Thymus (tissue), 11 donors: Measurements from ENCODE around the gene TMEM119. TPM values are rescaled to one million over a fixed set of nuclear protein-coding genes. Genes with fewer than 3 reads are reported as not detected.
A peak's percentile ranks its signal among the peaks of the same experiment; 100 is the strongest.
"Not testable (repeated sequence)": the region's sequence is repeated elsewhere in the genome, so short reads cannot be mapped to it uniquely, and the experiment has no call there.

Experiments
- DNase-seq, 9 donors: peaks; one replicate each; pipeline ENCODE4 v3.0.0-alpha.2; 2013; ENCODE audit warnings: low spot score in 9 of 9, low read depth in 6 of 9, missing footprints in 1 of 9
- H3K27ac ChIP-seq, 2 donors: one replicate each; pipeline ENCODE4 v1.5.1; 2013; ENCODE audit warnings: control low read depth in 1 of 2, low read depth in 1 of 2, low read length in 1 of 2, mild to moderate bottlenecking in 1 of 2, moderate library complexity in 1 of 2
- H3K27me3 ChIP-seq, 2 donors: one replicate each; pipeline ENCODE4 v1.5.1; 2013; ENCODE audit warnings: low read length in 1 of 2; ENCODE audit not compliant: control insufficient read depth in 2 of 2, insufficient read depth in 1 of 2
- H3K36me3 ChIP-seq, 2 donors: one replicate each; pipeline ENCODE4 v1.5.1; 2013; ENCODE audit warnings: low read length in 1 of 2, mild to moderate bottlenecking in 1 of 2, moderate library complexity in 1 of 2; ENCODE audit not compliant: control insufficient read depth in 2 of 2, insufficient read depth in 2 of 2
- H3K4me1 ChIP-seq, 2 donors: one replicate each; pipeline ENCODE4 v1.5.1; 2013; ENCODE audit warnings: low read length in 2 of 2; ENCODE audit not compliant: control insufficient read depth in 2 of 2, insufficient read depth in 2 of 2
- H3K4me3 ChIP-seq, 2 donors: one replicate each; pipeline ENCODE4 v1.5.1; 2013; ENCODE audit warnings: low read length in 2 of 2, control low read depth in 1 of 2, mild to moderate bottlenecking in 1 of 2
- H3K9me3 ChIP-seq, 2 donors: one replicate each; pipeline ENCODE4 v1.5.1; 2013; ENCODE audit warnings: low read length in 1 of 2, mild to moderate bottlenecking in 1 of 2; ENCODE audit not compliant: control insufficient read depth in 2 of 2, insufficient read depth in 1 of 2
- WGBS: extraction: QIAGEN DNeasy Blood & Tissue Kit; methylation state at CpG from one replicate; pipeline ENCODE4 v1.1.7; 2013; 5-methylcytosine and 5-hydroxymethylcytosine counted together
- polyA plus RNA-seq: library from polyadenylated mRNA; stranded (reverse); fragments of 200-250 nt; gene quantifications from one replicate; pipeline ENCODE4 v1.2.3, GENCODE V29; 2013
- total RNA-seq: library from RNA; stranded (reverse); fragments of 120-200 nt; gene quantifications from one replicate; pipeline ENCODE4 v1.2.4, GENCODE V29; 2013
- donor health status: healthy.

TMEM119 gene
- total and polyA plus RNA-seq, 2 donors, result 4.0 to 5.3 TPM

- WGBS, result 97% methylated on average over 4 of the region's 4 CpGs
- not testable (repeated sequence) for H3K27me3 ChIP-seq, H3K27ac ChIP-seq, H3K4me3 ChIP-seq, DNase-seq
- peaks cover 20 to 31% of the 10 kb centered on the region in 2 donors for H3K36me3 ChIP-seq
- H3K9me3 ChIP-seq, result peaks cover 0 to 14% of the 10 kb centered on the region in 2 donors
- H3K4me1 ChIP-seq, result peaks cover 21 to 28% of the 10 kb centered on the region in 2 donors
Measured at GRCh38 chr12:108618953-108619274, 21.0 kb upstream of the TMEM119 start.

- Histone ChIP-seq H3K36me3 (peaks cover 14 to 25% of the 10 kb centered on the region in 2 donors), H3K27me3 (no peaks in the 10 kb centered on the region), H3K4me3 (no peak overlapping the region), H3K9me3 (peaks cover 0 to 8% of the 10 kb centered on the region in 2 donors), H3K27ac (peak overlapping the region; percentile 8 to 26), H3K4me1 (peaks cover 21 to 28% of the 10 kb centered on the region in 2 donors)
- 21% methylated on average over 16 of the region's 16 CpGs for whole genome bisulfite sequencing
- peak in 5 of 9 donors; percentile 80 to 88 (median 83) for DNase-seq
Measured at GRCh38 chr12:108618079-108618952, 20.4 kb upstream of the TMEM119 start.

- peak in 3 of 9 donors; percentile 77 to 89 (median 79) for DNase-seq
- Histone ChIP-seq H3K27ac (peak overlapping the region; percentile 85 to 88), H3K4me3 (no peak overlapping the region), H3K27me3 (no peaks in the 10 kb centered on the region), H3K4me1 (peaks cover 21 to 28% of the 10 kb centered on the region in 2 donors), H3K9me3 (peaks cover 0 to 8% of the 10 kb centered on the region in 2 donors), H3K36me3 (peaks cover 3 to 14% of the 10 kb centered on the region in 2 donors)
- 64% methylated on average over 14 of the region's 14 CpGs for WGBS
Measured at GRCh38 chr12:108616941-108617858, 19.3 kb upstream of the TMEM119 start.

GRCh38 chr12:108616359-108616758, 18.5 kb upstream of the TMEM119 start:
- 95% methylated on average over 2 of the region's 2 CpGs for WGBS
- H3K4me3 ChIP-seq, result no peak overlapping the region
- H3K27me3 ChIP-seq, result no peaks in the 10 kb centered on the region
- peaks cover 0 to 8% of the 10 kb centered on the region in 2 donors for H3K36me3 ChIP-seq
- peaks cover 0 to 8% of the 10 kb centered on the region in 2 donors for H3K9me3 ChIP-seq
- H3K27ac ChIP-seq, result peak overlapping the region; percentile 85 to 88
- H3K4me1 ChIP-seq, result peaks cover 21 to 28% of the 10 kb centered on the region in 2 donors
- no peak for DNase-seq

- Histone ChIP-seq H3K9me3 (peaks cover 0 to 8% of the 10 kb centered on the region in 2 donors), H3K4me1 (peaks cover 21 to 28% of the 10 kb centered on the region in 2 donors), H3K27ac (peak overlapping the region in 1 of 2 donors; percentile 88), H3K27me3 (no peaks in the 10 kb centered on the region), H3K4me3 (no peak overlapping the region), H3K36me3 (peaks cover 0 to 8% of the 10 kb centered on the region in 2 donors)
- 98% methylated on average over 1 of the region's 1 CpG for whole genome bisulfite sequencing
- DNase-seq, result no peak
Measured at GRCh38 chr12:108615918-108616317, 18.0 kb upstream of the TMEM119 start.

- Histone ChIP-seq H3K4me3 (no peak overlapping the region), H3K9me3 (peaks cover 0 to 8% of the 10 kb centered on the region in 2 donors), H3K27me3 (peaks cover 0 to 2% of the 10 kb centered on the region in 2 donors), H3K4me1 (peaks cover 21 to 29% of the 10 kb centered on the region in 2 donors), H3K27ac (no peak overlapping the region), H3K36me3 (no peaks in the 10 kb centered on the region)
- no peak for DNase-seq
- 96% methylated on average over 6 of the region's 6 CpGs for WGBS
Measured at GRCh38 chr12:108614639-108615038, 16.8 kb upstream of the TMEM119 start.

GRCh38 chr12:108614041-108614440, 16.2 kb upstream of the TMEM119 start:
- DNase-seq, result no peak
- Histone ChIP-seq H3K4me1 (peaks cover 21 to 32% of the 10 kb centered on the region in 2 donors), H3K27me3 (peaks cover 0 to 5% of the 10 kb centered on the region in 2 donors), H3K4me3 (no peak overlapping the region), H3K36me3 (no peaks in the 10 kb centered on the region), H3K27ac (no peak overlapping the region), H3K9me3 (peaks cover 0 to 8% of the 10 kb centered on the region in 2 donors)
- 95% methylated on average over 4 of the region's 4 CpGs for WGBS

GRCh38 chr12:108613548-108613947, 15.7 kb upstream of the TMEM119 start:
- 87% methylated on average over 9 of the region's 9 CpGs for WGBS
- Histone ChIP-seq H3K9me3 (peaks cover 0 to 8% of the 10 kb centered on the region in 2 donors), H3K27ac (no peak overlapping the region), H3K4me1 (peaks cover 21 to 29% of the 10 kb centered on the region in 2 donors), H3K27me3 (peaks cover 0 to 5% of the 10 kb centered on the region in 2 donors), H3K4me3 (no peak overlapping the region), H3K36me3 (no peaks in the 10 kb centered on the region)
- no peak for DNase-seq
